ENCODE data around the gene SPTLC1.
"Not testable (repeated sequence)": the region's sequence is repeated elsewhere in the genome, so short reads cannot be mapped to it uniquely, and the experiment has no call there.

The SPTLC1 gene

DNA sequence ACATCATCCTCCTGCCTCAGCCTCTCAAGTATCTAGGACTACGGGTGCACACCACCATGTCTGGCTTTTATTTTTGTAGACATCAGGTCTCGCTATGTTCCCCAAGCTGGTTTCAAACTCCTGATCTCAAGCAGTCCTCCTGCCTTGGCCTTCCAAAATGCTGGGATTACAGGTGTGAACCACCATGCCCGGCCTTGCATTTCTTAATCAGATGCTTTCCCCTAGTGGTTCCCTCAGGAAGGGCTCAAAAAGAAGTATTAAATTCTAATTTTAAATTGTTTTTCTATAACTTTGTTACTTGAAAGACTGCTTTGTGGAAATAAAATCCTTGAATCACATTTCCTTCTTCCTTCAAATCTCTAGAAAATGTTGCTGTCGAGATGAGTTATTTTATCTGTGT, 85.7 kb downstream of the SPTLC1 start:
- no peak for DNase-seq (ENCODE audit: low read depth)

DNA sequence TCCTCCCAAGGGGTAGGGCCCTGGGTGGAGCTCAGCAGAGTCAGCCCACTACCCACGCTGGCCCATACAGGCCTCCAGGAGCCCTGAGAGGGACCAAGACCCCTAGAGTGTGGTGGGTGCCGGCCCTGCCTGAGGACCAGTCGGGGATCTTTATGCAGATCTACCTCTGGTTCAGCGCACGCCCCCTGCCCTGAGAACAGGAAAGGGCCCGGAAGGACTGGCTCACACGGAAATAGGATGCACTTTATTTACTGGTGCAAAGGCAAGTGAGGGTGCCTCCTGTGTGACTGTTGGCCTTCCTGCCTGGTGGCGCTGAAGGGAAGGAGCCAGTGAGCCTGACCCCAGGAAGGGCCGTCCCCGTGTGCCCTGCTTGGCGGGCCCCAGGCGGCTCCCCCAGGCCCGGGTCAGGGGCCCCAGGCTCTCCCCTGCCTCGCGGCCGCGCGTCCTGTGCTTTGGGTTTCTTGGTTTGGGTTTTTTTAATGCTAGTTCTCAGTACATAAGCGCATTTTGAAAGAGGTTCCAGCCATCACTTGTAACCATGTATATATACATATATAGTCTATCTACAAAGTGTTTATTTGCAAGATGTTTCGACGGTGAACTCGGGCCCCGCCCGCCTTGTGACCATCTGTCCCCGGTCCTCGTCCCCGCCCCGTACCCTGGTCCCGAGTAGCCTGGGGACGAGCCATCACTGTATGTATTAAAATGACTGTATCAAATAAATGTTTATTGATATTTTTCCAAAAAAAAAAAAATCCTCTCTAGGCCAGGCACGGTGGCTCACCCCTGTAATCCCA, 88.8 kb downstream of the SPTLC1 start:
- DNase-seq (ENCODE audit: low read depth): no peak

GRCh38 chr9:92021785-92022541, 93.2 kb downstream of the SPTLC1 start:
- DNase-seq (ENCODE audit: low read depth): not testable (repeated sequence)

- DNase-seq (ENCODE audit: low read depth): no peak
Observed at GRCh38 chr9:92019658-92020057, 95.6 kb downstream of the SPTLC1 start.

GRCh38 chr9:92010705-92011536, 104.3 kb downstream of the SPTLC1 start:
- DNase-seq (ENCODE audit: low read depth): no peak

- not testable (repeated sequence) for DNase-seq (ENCODE audit: low read depth)
Observed at GRCh38 chr9:92010253-92010652, 105.0 kb downstream of the SPTLC1 start.

- no peak for DNase-seq (ENCODE audit: low read depth)
Observed at GRCh38 chr9:92008041-92008440, 107.2 kb downstream of the SPTLC1 start.

DNA sequence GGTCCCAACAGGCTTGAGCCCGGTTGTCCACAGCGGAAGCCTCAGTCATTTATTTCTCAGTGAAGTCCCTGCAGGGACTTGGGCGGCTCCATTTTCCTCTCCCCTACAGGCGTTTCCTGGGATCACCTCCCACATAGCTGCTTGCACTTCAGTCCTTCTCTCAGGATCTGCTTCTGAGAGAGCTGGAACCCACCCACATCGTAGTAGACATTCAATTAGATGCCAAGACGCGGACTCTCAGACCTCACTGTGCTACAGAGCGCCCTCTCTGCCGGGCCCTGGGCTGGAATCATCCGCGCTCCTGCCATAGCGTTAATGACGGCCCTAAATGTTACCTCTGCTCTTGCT, 111.2 kb downstream of the SPTLC1 start:
- no peak for DNase-seq (ENCODE audit: low read depth)

GRCh38 chr9:92003308-92004044, 111.7 kb downstream of the SPTLC1 start:
- no peak for DNase-seq (ENCODE audit: low read depth)

DNA sequence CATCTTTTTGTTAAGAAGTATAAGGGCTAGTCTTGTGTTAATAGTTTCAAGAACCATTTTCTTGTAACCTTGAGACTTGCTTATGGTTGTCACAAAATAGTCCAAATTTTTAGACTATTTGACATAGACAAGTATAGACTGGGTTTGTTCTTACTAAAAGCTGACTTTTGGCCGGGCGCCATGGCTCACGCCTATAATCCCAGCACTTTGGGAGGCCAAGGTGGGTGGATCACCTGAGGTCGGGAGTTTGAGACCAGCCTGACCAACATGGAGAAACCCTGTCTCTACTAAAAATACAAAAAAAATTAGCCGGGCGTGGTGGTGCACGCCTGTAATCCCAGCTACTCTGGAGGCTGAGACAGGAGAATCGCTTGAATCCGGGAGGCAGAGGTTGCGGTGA, 113.3 kb downstream of the SPTLC1 start:
- not testable (repeated sequence) for DNase-seq (ENCODE audit: low read depth)

DNA sequence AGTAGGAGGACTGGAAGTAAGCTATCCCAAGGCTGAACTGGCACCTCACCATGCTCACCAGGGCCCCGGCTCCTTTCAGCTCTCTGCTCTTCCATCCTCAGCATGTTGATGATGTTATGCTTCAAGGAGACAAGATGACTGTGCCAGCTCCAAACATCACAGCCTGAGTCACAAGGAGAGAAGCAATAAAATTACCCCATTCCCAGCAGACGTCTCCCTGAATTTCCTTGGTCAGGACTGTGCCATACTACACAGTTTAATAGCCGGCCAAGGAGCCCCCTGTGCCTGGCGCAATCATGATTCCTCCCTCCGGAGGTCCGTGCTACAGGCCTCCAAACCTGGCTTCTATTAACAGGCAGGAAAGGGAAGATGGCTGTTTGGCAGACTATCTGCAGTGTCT, 114.0 kb downstream of the SPTLC1 start:
- DNase-seq (ENCODE audit: low read depth): no peak

GRCh38 chr9:91995000-91995655, 120.1 kb downstream of the SPTLC1 start:
- no peak for DNase-seq (ENCODE audit: low read depth)

- DNase-seq (ENCODE audit: low read depth): no peak
Observed at GRCh38 chr9:91994422-91994821, 120.8 kb downstream of the SPTLC1 start.

GRCh38 chr9:91992461-91993041, 122.7 kb downstream of the SPTLC1 start:
- DNase-seq (ENCODE audit: low read depth): no peak

GRCh38 chr9:91991721-91992341, 123.4 kb downstream of the SPTLC1 start:
- DNase-seq (ENCODE audit: low read depth): no peak

DNA sequence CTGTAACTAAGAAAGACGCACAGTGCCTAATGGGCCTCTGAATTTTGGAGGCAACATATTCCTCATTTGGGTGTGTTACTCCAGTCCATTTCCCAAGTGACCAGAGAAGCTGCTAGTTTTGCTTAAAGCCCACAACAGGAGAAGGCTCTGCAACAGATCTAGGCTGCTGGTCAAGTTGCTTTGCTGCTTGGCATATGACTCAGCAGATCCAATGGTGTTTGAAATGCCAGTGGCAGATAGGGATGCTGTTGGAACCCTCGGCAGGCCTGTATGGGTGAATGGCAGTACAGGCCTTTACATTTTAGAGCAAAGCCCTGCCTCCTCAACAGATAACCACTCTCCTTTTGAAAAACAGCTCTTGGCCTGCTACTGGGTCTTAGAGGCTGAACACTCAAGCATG, 129.0 kb downstream of the SPTLC1 start:
- no peak for DNase-seq (ENCODE audit: low read depth)

DNA sequence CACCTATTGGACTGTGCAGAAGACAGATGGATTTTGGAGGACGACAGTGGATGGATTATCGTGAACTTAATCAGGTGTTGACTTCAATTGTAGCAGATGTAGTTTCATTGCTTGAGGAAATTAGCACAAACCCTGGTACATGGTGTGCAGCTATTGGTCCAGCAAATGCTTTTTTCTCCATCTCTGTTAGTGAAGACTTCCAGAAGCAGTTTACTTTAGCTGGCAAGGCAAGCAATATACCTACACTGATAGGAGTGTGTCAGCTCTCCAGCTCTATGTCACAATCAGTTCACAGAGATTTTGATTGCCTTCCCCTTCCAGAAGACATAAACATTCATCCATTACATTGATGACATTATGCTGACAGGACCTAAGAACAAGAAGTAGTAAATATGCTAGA, 129.5 kb downstream of the SPTLC1 start:
- DNase-seq (ENCODE audit: low read depth): no peak

Measured in activated gamma-delta T cell treated with anti-CD3 and anti-CD28 coated beads, Interleukin-2, amount 50 U/mL, for 16 hours (primary cell).